OCI-LY1 (cell line): Measurements from ENCODE around the gene ASB8.
"Not testable (repeated sequence)": the region's sequence is repeated elsewhere in the genome, so short reads cannot be mapped to it uniquely, and the experiment has no call there.

Experiments used
- CTCF ChIP-seq: fragments of 200-600 bp; sonication (generic), shearing (Covaris generic); IDR thresholded peaks from 2 replicates; pipeline ENCODE4 v1.5.1; 2017; ENCODE audit warnings: mild to moderate bottlenecking, antibody characterized with exemption, low read length, moderate library complexity, mixed read lengths
- EZH2 ChIP-seq: fragments of 200-600 bp; sonication (generic), shearing (Covaris generic); IDR thresholded peaks from 2 replicates; pipeline ENCODE4 v1.8.0; 2017; ENCODE audit warnings: borderline replicate concordance, mixed run types, mild to moderate bottlenecking, antibody characterized with exemption, low read length, moderate library complexity, mixed read lengths

- not testable (repeated sequence) for TF ChIP-seq CTCF, EZH2
These were observed 1.5 kb downstream of the ASB8 start for GRCh38 chr12:48155786-48156185.
